CD4-positive, alpha-beta memory T cell (primary cell): ENCODE results near the gene CCDC9B. TPM values are rescaled to one million over a fixed set of nuclear protein-coding genes. Genes with fewer than 3 reads are reported as not detected.

ENCODE experiments used
- CTCF ChIA-PET: fragments of 350-600 bp; sonication (Branson Sonifier 250); formaldehyde crosslinking; loops from one replicate; lab custom pipeline; 2021; ENCODE audit warnings: inconsistent platforms; ENCODE audit not compliant: partially characterized antibody; lab: Charles Lee
- POLR2A ChIA-PET: fragments of 350-600 bp; sonication (Branson Sonifier 250); formaldehyde crosslinking; loops from one replicate; lab custom pipeline; 2021; ENCODE audit not compliant: partially characterized antibody; lab: Charles Lee
- DNase-seq, 5 donors: peaks; one replicate each; pipeline versions ENCODE4 v3.0.0 to v3.0.0-alpha.2; 2020 to 2022; ENCODE audit warnings: mixed read lengths in 1 of 5
- H3K27ac ChIP-seq: one replicate; pipeline ENCODE4 v1.7.0; 2013; ENCODE audit warnings: low read depth, low read length
- H3K27me3 ChIP-seq: 2 replicates; pipeline ENCODE4 v1.7.0; 2013; ENCODE audit warnings: mild to moderate bottlenecking, low read length, moderate library complexity; ENCODE audit not compliant: insufficient read depth
- H3K36me3 ChIP-seq: 2 replicates; pipeline ENCODE4 v1.7.0; 2013; ENCODE audit warnings: mild to moderate bottlenecking, low read length, moderate library complexity; ENCODE audit not compliant: insufficient read depth
- H3K4me1 ChIP-seq: 2 replicates; pipeline ENCODE4 v1.7.0; 2013; ENCODE audit warnings: mild to moderate bottlenecking, low read length, moderate library complexity; ENCODE audit not compliant: insufficient read depth
- H3K4me3 ChIP-seq, 2 donors: one replicate each; pipeline ENCODE4 v1.7.0; 2013; ENCODE audit warnings: low read length in 2 of 2, mild to moderate bottlenecking in 1 of 2
- H3K9me3 ChIP-seq, 2 donors: one replicate each; pipeline ENCODE4 v1.7.0; 2013; ENCODE audit warnings: low read length in 2 of 2, control low read depth in 1 of 2; ENCODE audit not compliant: control insufficient read depth in 1 of 2
- H3K27ac Mint-ChIP-seq, 7 donors: one replicate each; pipeline ENCODE4 v1.8.0; 2020 to 2021; ENCODE audit warnings: mixed read lengths in 7 of 7, mild to moderate bottlenecking in 6 of 7, inconsistent platforms in 3 of 7, moderate library complexity in 3 of 7
- H3K27me3 Mint-ChIP-seq, 2 donors: one replicate each; pipeline ENCODE4 v1.8.0; 2020 to 2021; ENCODE audit warnings: mixed read lengths in 2 of 2
- H3K36me3 Mint-ChIP-seq, 2 donors: one replicate each; pipeline ENCODE4 v1.8.0; 2020 to 2021; ENCODE audit warnings: mixed read lengths in 2 of 2, inconsistent platforms in 1 of 2, mild to moderate bottlenecking in 1 of 2
- H3K4me1 Mint-ChIP-seq, 4 donors: one replicate each; pipeline ENCODE4 v1.8.0; 2020 to 2021; ENCODE audit warnings: mixed read lengths in 4 of 4, mild to moderate bottlenecking in 1 of 4
- H3K4me3 Mint-ChIP-seq, 8 donors: one replicate each; pipeline ENCODE4 v1.8.0; 2020 to 2021; ENCODE audit warnings: mixed read lengths in 8 of 8, mild to moderate bottlenecking in 7 of 8, moderate library complexity in 6 of 8, inconsistent platforms in 3 of 8
- H3K9me3 Mint-ChIP-seq, 8 donors: one replicate each; pipeline ENCODE4 v1.8.0; 2020 to 2021; ENCODE audit warnings: mixed read lengths in 8 of 8, mild to moderate bottlenecking in 5 of 8, inconsistent platforms in 3 of 8, moderate library complexity in 1 of 8
- intact Hi-C: fragments of 100-400 bp; cut with micrococcal nuclease; formaldehyde crosslinking; loops from one replicate; pipeline ENCODE4 v1.15.1; 2023
- polyA plus RNA-seq, 2 donors: library from polyadenylated mRNA; unstranded; fragments of 300-500 nt; fragmentation: Illumina TruSeq; gene quantifications; one replicate each; pipeline ENCODE4 v1.2.3, GENCODE V29; 2021
- total RNA-seq, 2 experiments: library from RNA; stranded (reverse); gene quantifications; one replicate each; pipeline ENCODE4 v1.2.3, GENCODE V29; 2021

The CCDC9B gene
- total and polyA plus RNA-seq, 4 experiments from 2014 or later = 0.53 to 5.1 (median 2.6) TPM; not detected in 1

GRCh38 chr15:40325188-40325587 lies 15.6 kb downstream of the CCDC9B start:
- Histone ChIP-seq H3K4me1 (peaks cover 22% of the 10 kb centered on the region), H3K9me3 (no peaks in the 10 kb centered on the region), H3K27ac (no peak overlapping the region), H3K27me3 (no peaks in the 10 kb centered on the region), H3K36me3 (no peaks in the 10 kb centered on the region), H3K4me3 (peak overlapping the region in 1 of 2 donors; percentile 41)
- Mint-ChIP-seq H3K9me3 (no peaks in the 10 kb centered on the region), H3K27me3 (peaks cover 0 to under 1% of the 10 kb centered on the region in 2 donors), H3K27ac (peak overlapping the region in 2 of 7 donors; percentile 1 to 84), H3K4me3 (peak overlapping the region; percentile 78 to 88 (median 84)), H3K36me3 (no peaks in the 10 kb centered on the region), H3K4me1 (peaks cover 16 to 35% (median 25%) of the 10 kb centered on the region in 4 donors)
- intact Hi-C loops = no loop called here
- ChIA-PET POLR2A (interaction anchor here (0.8 to 5.4 kb wide), 3 partner anchors 9 to 17 kb away, joined by 3 to 44 read pairs (median 3); partner anchors contain the start of gene PLCB2), CTCF (interaction anchor here (1.0 to 21.4 kb wide), 7 partner anchors 12 to 107 kb away, joined by 3 to 634 read pairs (median 8); partner anchors contain the start of genes INAFM2 and PLCB2)
- DNase-seq = no peak

GRCh38 chr15:40323953-40324937 lies 16.5 kb downstream of the CCDC9B start:
- H3K9me3 Mint-ChIP-seq = no peaks in the 10 kb centered on the region
- intact Hi-C loops = loop anchor here (1.0 to 5.0 kb wide), 5 partner anchors 16 to 908 kb away; partner anchors contain the start of genes ANKRD63, CHP1, DNAJC17 and EXD1
- H3K9me3 ChIP-seq = no peaks in the 10 kb centered on the region
- no peak overlapping the region for H3K27ac ChIP-seq
- ChIA-PET CTCF (interaction anchor here (1.0 to 23.8 kb wide), 9 partner anchors 11 to 98 kb away, joined by 3 to 634 read pairs (median 31); partner anchors contain the start of genes CCDC9B, INAFM2 and PLCB2), POLR2A (interaction anchor here (0.8 to 8.8 kb wide), 5 partner anchors 10 to 115 kb away, joined by 3 to 90 read pairs (median 6); partner anchors contain the start of gene PLCB2)
- peak overlapping the region in 1 of 2 donors; percentile 41 for H3K4me3 ChIP-seq
- DNase-seq = peak in 2 of 5 donors; percentile 16 to 25
- H3K36me3 Mint-ChIP-seq = no peaks in the 10 kb centered on the region
- peak overlapping the region in 3 of 7 donors; percentile 41 to 84 (median 78) for H3K27ac Mint-ChIP-seq
- peaks cover 16 to 35% (median 25%) of the 10 kb centered on the region in 4 donors for H3K4me1 Mint-ChIP-seq
- no peaks in the 10 kb centered on the region for H3K27me3 ChIP-seq
- H3K4me1 ChIP-seq = peaks cover 22% of the 10 kb centered on the region
- H3K4me3 Mint-ChIP-seq = peak overlapping the region; percentile 78 to 88 (median 84)
- peaks cover 0 to 7% of the 10 kb centered on the region in 2 donors for H3K27me3 Mint-ChIP-seq
- no peaks in the 10 kb centered on the region for H3K36me3 ChIP-seq

GRCh38 chr15:40323239-40323952 lies 17.3 kb downstream of the CCDC9B start, which contains the start of gene INAFM2:
Gene INAFM2 (plus strand): TSS chr15:40323692. CDS start chr15:40324056, 364 bp downstream.
- Mint-ChIP-seq H3K27me3 (peaks cover 0 to 7% of the 10 kb centered on the region in 2 donors), H3K4me3 (peak within 1 kb of the TSS; percentile 79 to 89 (median 86)), H3K4me1 (peaks cover 16 to 35% (median 25%) of the 10 kb centered on the region in 4 donors), H3K27ac (peak within 1 kb of the TSS; percentile 36 to 93 (median 88)), H3K36me3 (no peaks in the 10 kb centered on the region), H3K9me3 (no peaks in the 10 kb centered on the region)
- Histone ChIP-seq H3K27ac (peak within 1 kb of the TSS; percentile 29), H3K9me3 (no peaks in the 10 kb centered on the region), H3K4me3 (peak within 1 kb of the TSS in 1 of 2 donors; percentile 56), H3K36me3 (no peaks in the 10 kb centered on the region), H3K4me1 (peaks cover 22% of the 10 kb centered on the region), H3K27me3 (no peaks in the 10 kb centered on the region)
- peak; percentile 88 to 90 (median 89) for DNase-seq
- ChIA-PET CTCF (interaction anchor here (0.8 to 23.8 kb wide), 12 partner anchors 9 to 165 kb away, joined by 3 to 634 read pairs (median 6); partner anchors contain the start of genes CCDC9B and PLCB2), POLR2A (interaction anchor here (0.6 to 8.8 kb wide), 11 partner anchors 9 to 284 kb away, joined by 3 to 90 read pairs (median 4); partner anchors contain the start of genes DISP2, IVD, PLCB2 and SRP14)
- intact Hi-C loops = loop anchor here (1.0 to 5.0 kb wide), 5 partner anchors 15 to 909 kb away; partner anchors contain the start of genes ANKRD63, CHP1, DNAJC17 and EXD1

GRCh38 chr15:40322531-40323238 lies 18.1 kb downstream of the CCDC9B start:
- intact Hi-C loops = loop anchor here (1.0 to 5.0 kb wide), 5 partner anchors 14 to 910 kb away; partner anchors contain the start of genes ANKRD63, CHP1, DNAJC17 and EXD1
- Histone ChIP-seq H3K9me3 (no peaks in the 10 kb centered on the region), H3K36me3 (no peaks in the 10 kb centered on the region), H3K27ac (peak overlapping the region; percentile 29), H3K4me3 (peak overlapping the region in 1 of 2 donors; percentile 56), H3K27me3 (no peaks in the 10 kb centered on the region), H3K4me1 (peaks cover 22% of the 10 kb centered on the region)
- ChIA-PET CTCF (interaction anchor here (0.8 to 23.8 kb wide), 12 partner anchors 8 to 164 kb away, joined by 3 to 634 read pairs (median 6); partner anchors contain the start of genes CCDC9B and PLCB2), POLR2A (interaction anchor here (0.6 to 8.8 kb wide), 11 partner anchors 9 to 283 kb away, joined by 3 to 90 read pairs (median 4); partner anchors contain the start of genes DISP2, IVD, PLCB2 and SRP14)
- H3K4me3 Mint-ChIP-seq = peak overlapping the region; percentile 79 to 89 (median 85)
- peak overlapping the region; percentile 15 to 93 (median 77) for H3K27ac Mint-ChIP-seq
- peaks cover 16 to 35% (median 24%) of the 10 kb centered on the region in 4 donors for H3K4me1 Mint-ChIP-seq
- H3K27me3 Mint-ChIP-seq = peaks cover 0 to 7% of the 10 kb centered on the region in 2 donors
- no peak for DNase-seq
- H3K36me3 Mint-ChIP-seq = no peaks in the 10 kb centered on the region
- H3K9me3 Mint-ChIP-seq = no peaks in the 10 kb centered on the region

GRCh38 chr15:40320931-40321371 lies 19.8 kb downstream of the CCDC9B start:
- Mint-ChIP-seq H3K4me3 (peak overlapping the region in 2 of 8 donors; percentile 18 to 60), H3K36me3 (no peaks in the 10 kb centered on the region), H3K9me3 (no peaks in the 10 kb centered on the region), H3K27me3 (peaks cover 3 to 7% of the 10 kb centered on the region in 2 donors), H3K27ac (peak overlapping the region in 5 of 7 donors; percentile 20 to 79 (median 54)), H3K4me1 (peaks cover 14 to 35% (median 22%) of the 10 kb centered on the region in 4 donors)
- DNase-seq = peak; percentile 64 to 72 (median 70)
- POLR2A ChIA-PET = interaction anchor here (1.1 to 8.8 kb wide), 3 partner anchors 13 to 19 kb away, joined by 4 to 90 read pairs (median 5); partner anchors contain the start of gene PLCB2
- intact Hi-C loops = loop anchor here (1.0 to 5.0 kb wide), 5 partner anchors 17 to 911 kb away; partner anchors contain the start of genes ANKRD63, CHP1, DNAJC17 and EXD1
- Histone ChIP-seq H3K9me3 (no peaks in the 10 kb centered on the region), H3K27me3 (no peaks in the 10 kb centered on the region), H3K36me3 (no peaks in the 10 kb centered on the region), H3K27ac (no peak overlapping the region), H3K4me3 (no peak overlapping the region), H3K4me1 (peaks cover 22% of the 10 kb centered on the region)
- CTCF ChIA-PET = interaction anchor here (0.7 to 23.8 kb wide), 12 partner anchors 12 to 312 kb away, joined by 3 to 634 read pairs (median 4); partner anchors contain the start of genes CCDC9B and PLCB2
